Activated naive CD8-positive, alpha-beta T cell treated with anti-CD3 and anti-CD28 coated beads, Interleukin-2, amount 10 ng/mL, durations not matched to agents 7 days and 5 days (primary cell): Measurements from ENCODE around the gene PPP1R1C. TPM values are rescaled to one million over a fixed set of nuclear protein-coding genes. Genes with fewer than 3 reads are reported as not detected.

Experiments used
- ATAC-seq: fragments of 150-1000 bp; cut with Tn5 transposase; one replicate; pipeline ENCODE4 v1.10.0; 2021; ENCODE audit warnings: low read depth, moderate library complexity
- POLR2A ChIA-PET: fragments of 350-600 bp; sonication (Branson Sonifier 250); formaldehyde crosslinking; loops from one replicate; lab custom pipeline; 2021; ENCODE audit warnings: antibody characterized with exemption; lab: Charles Lee
- DNase-seq: peaks from one replicate; pipeline ENCODE4 v3.0.0; 2021
- H3K27ac Mint-ChIP-seq: one replicate; pipeline ENCODE4 v1.8.0; 2022; ENCODE audit warnings: mild to moderate bottlenecking, mixed read lengths
- H3K27me3 Mint-ChIP-seq: one replicate; pipeline ENCODE4 v1.8.0; 2022; ENCODE audit warnings: mild to moderate bottlenecking, moderate library complexity, mixed read lengths
- H3K36me3 Mint-ChIP-seq: one replicate; pipeline ENCODE4 v1.8.0; 2021; ENCODE audit warnings: mild to moderate bottlenecking, mixed read lengths
- H3K4me1 Mint-ChIP-seq: one replicate; pipeline ENCODE4 v1.8.0; 2021; ENCODE audit warnings: mixed read lengths
- H3K4me3 Mint-ChIP-seq: one replicate; pipeline ENCODE4 v1.8.0; 2022; ENCODE audit warnings: mild to moderate bottlenecking, moderate library complexity, mixed read lengths
- H3K9me3 Mint-ChIP-seq: one replicate; pipeline ENCODE4 v1.8.0; 2021; ENCODE audit warnings: mixed read lengths
- total RNA-seq, 2 experiments: library from RNA; stranded (reverse); gene quantifications; one replicate each; pipeline ENCODE4 v1.2.3, GENCODE V29; 2021

The PPP1R1C gene
- total RNA-seq, 2 experiments from 2014 or later, result not detected

DNA sequence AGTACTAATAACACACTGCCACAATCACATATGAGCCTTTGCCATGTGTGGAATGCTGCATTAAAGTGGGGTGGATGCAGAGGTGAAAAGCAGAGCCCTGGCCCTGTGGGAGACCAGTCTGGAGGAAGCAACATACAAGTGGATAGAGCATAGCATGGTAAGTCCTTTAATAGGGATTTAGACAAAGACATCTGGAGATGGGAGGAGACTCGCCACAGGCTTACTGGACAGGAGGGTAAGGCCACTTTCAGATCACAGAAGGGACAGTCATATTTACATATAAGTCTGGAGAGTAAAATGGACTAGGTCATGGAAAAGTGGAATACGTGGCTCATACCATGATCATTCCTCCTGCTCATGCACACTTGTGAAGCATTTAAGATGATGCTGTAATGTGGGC, 84.3 kb downstream of the PPP1R1C start:
- H3K9me3 Mint-ChIP-seq, result no peaks in the 10 kb centered on the region
- no peak overlapping the region for H3K4me3 Mint-ChIP-seq
- no peaks in the 10 kb centered on the region for H3K4me1 Mint-ChIP-seq
- POLR2A ChIA-PET, result no interaction called here
- no peak for ATAC-seq
- no peak overlapping the region for H3K27ac Mint-ChIP-seq
- DNase-seq, result no peak
- no peaks in the 10 kb centered on the region for H3K36me3 Mint-ChIP-seq
- no peaks in the 10 kb centered on the region for H3K27me3 Mint-ChIP-seq

DNA sequence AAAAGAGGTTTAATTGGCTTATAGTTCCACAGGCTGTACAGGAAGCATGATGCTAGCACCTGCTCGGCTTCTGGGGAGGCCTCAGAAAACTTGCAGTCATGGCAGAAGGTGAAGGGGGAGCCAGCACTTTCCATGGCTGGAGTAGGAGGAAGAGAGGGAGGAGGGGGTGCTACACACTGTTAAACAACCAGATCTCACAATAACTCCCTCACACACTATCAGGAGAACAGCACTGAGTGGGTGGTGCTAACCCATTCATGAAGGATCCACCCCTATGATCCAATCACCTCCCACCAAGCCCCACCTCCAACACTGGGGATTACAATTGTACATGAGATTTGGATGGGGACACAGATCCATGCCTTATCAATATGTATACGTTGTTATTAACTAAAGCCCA, 85.1 kb downstream of the PPP1R1C start:
- H3K27ac Mint-ChIP-seq, result no peak overlapping the region

DNA sequence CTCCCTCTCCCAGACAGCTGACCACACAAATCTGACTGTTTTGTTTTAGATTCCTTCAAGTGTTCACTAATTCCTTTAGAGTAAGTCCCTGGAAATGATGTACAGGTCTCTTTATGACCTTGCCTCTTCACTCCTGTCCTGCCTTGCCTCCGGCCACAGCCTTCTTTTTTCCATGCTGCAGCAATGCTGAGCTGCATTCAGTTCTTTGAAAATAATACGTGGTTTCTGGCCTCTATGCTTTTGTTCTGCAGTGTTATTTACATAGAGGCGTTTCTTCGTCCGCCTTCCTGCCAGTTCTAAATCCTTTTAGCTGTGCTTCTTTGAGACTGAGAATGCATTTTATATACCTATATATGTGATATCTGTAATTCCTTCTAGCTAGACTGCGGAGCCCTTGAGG, 87.2 kb downstream of the PPP1R1C start:
- POLR2A ChIA-PET, result no interaction called here
- no peak for ATAC-seq

More for the DNA sequence above, 85.1 kb downstream of the PPP1R1C start:
- Mint-ChIP-seq H3K36me3 (no peaks in the 10 kb centered on the region), H3K4me3 (no peak overlapping the region), H3K9me3 (no peaks in the 10 kb centered on the region), H3K27me3 (no peaks in the 10 kb centered on the region), H3K4me1 (no peaks in the 10 kb centered on the region)
- no peak for DNase-seq
- ATAC-seq, result no peak
- POLR2A ChIA-PET, result no interaction called here

DNA sequence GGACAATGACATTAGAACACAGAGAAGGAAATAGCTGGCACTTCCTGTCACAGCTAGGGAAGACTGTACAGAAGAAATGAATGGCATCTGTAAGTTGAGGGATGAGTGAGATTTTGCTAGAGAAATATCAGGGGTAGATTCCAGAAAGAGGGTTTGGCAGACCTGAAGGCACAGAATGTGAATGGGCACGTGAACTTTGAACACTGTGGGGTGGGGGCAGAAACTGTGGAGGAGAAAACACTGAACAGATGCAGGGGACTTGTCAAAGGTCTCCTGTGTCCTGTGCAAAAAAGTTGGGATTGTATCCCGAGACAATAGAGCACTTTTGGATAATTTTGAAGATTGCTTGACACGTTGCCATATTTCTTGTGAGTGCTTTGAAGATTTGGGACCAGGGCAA, 88.0 kb downstream of the PPP1R1C start:
- Mint-ChIP-seq H3K27ac (no peak overlapping the region), H3K4me1 (no peaks in the 10 kb centered on the region), H3K4me3 (no peak overlapping the region), H3K9me3 (no peaks in the 10 kb centered on the region), H3K27me3 (no peaks in the 10 kb centered on the region), H3K36me3 (no peaks in the 10 kb centered on the region)
- POLR2A ChIA-PET, result no interaction called here
- ATAC-seq, result no peak
- DNase-seq, result no peak

More for the DNA sequence above, 87.2 kb downstream of the PPP1R1C start:
- H3K27me3 Mint-ChIP-seq, result no peaks in the 10 kb centered on the region
- no peak overlapping the region for H3K27ac Mint-ChIP-seq
- H3K9me3 Mint-ChIP-seq, result no peaks in the 10 kb centered on the region
- no peaks in the 10 kb centered on the region for H3K4me1 Mint-ChIP-seq
- no peaks in the 10 kb centered on the region for H3K36me3 Mint-ChIP-seq
- no peak for DNase-seq
- no peak overlapping the region for H3K4me3 Mint-ChIP-seq

DNA sequence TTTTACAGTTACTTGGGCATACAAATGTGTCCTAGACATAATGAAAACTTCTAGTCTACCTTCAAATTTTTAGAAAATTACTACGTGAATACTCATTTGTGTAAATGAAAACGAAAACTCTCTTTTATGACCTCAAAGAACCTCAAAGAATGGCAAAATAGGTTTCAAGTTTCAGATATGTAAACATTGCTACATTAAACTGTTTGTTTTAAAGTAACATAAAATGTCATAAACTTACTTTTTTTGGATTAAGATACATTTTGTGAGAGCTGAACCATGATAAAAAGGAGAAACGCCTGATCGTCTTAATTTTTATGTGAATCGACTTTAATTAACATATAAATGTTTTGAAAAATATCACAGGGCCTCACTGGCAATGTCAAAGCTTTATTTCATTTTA, 91.4 kb downstream of the PPP1R1C start:
- Mint-ChIP-seq H3K4me3 (no peak overlapping the region), H3K27me3 (no peaks in the 10 kb centered on the region), H3K36me3 (no peaks in the 10 kb centered on the region), H3K4me1 (no peaks in the 10 kb centered on the region), H3K27ac (no peak overlapping the region), H3K9me3 (no peaks in the 10 kb centered on the region)
- no peak for DNase-seq
- POLR2A ChIA-PET, result no interaction called here
- no peak for ATAC-seq

DNA sequence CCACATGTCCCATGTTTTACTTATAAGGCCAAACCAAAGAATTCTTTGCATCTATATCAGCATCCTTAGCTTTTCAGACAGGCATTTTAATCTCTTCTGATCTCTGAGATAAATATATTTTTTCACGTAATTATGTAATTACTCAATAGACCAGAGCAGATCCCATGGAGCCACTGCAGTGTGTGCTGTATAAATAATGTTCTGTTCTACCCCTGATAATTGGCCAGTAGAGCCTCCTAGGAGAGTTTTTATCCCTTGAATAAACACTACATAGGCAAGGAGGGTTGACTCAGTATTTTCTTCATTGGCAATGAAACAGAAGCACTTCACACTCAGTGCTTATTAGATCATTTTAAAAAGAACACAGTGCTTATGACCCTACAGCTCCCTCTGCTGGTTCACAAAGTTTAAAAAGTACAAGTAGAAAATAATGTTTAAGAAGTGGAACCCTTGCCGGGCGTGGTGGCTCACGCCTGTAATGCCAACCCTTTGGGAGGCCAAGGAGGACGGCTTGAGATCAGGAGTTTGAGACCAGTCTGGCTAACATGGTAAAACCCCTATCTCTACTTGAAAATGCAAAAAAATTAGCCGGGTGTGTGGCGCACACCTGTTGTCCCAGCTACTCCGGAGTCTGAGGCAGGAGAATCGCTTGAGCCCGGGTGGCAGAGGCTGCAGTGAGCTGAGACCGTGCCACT, 91.9 kb downstream of the PPP1R1C start:
- H3K27me3 Mint-ChIP-seq, result no peaks in the 10 kb centered on the region
- POLR2A ChIA-PET, result no interaction called here
- no peak for ATAC-seq

DNA sequence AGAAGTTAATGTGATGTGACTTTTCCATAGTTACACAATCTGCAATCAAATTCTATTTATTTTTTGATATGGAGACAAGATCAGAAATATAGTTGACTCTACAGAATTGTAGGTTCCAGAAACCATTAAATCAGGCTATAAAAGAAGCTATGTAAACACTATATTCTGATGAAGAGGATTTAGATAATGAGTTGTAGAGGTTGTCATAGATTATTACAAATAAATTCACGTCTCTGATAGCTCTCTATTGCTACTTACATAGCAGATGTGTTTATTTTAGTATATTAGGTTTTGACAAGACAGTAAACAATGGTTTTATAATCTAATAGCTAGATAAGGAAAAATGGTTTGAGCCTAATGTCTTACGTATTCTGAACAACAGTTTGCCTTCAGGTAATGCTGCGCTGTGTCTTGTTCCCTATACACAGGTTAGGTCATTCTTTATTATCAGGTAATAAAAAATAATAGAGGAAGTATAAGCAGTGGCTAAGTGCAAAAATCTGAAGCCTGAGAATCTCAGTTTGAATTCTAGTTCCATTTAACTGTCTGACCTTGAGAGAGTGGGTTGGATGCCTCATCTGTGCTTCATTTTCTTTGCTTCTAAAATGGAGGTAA, 93.4 kb downstream of the PPP1R1C start:
- ATAC-seq (no peak), DNase-seq (no peak)
- POLR2A ChIA-PET, result no interaction called here
- Mint-ChIP-seq H3K27ac (no peak overlapping the region), H3K4me1 (no peaks in the 10 kb centered on the region), H3K9me3 (no peaks in the 10 kb centered on the region), H3K36me3 (no peaks in the 10 kb centered on the region), H3K27me3 (no peaks in the 10 kb centered on the region), H3K4me3 (no peak overlapping the region)

More for the DNA sequence above, 91.9 kb downstream of the PPP1R1C start:
- no peaks in the 10 kb centered on the region for H3K4me1 Mint-ChIP-seq
- no peaks in the 10 kb centered on the region for H3K9me3 Mint-ChIP-seq
- no peak for DNase-seq
- H3K4me3 Mint-ChIP-seq, result no peak overlapping the region
- no peak overlapping the region for H3K27ac Mint-ChIP-seq
- H3K36me3 Mint-ChIP-seq, result no peaks in the 10 kb centered on the region

DNA sequence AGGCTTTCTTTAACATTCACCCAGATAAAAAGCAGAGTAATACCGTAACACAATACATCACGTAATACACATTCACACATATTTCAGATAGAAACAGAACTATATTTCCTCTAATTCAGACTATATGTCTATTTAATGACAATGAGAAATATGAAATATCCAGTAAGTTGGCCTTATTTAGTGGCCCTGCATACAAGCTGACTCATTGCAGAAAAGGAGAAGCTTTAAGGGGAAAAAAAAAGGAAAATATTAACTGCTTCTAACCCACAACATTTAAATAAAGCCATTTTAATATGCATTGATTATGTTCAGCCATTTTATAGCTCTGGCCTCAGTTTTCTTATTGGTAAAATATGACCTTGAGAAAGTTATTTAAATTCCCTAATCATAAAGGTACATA, 94.8 kb downstream of the PPP1R1C start:
- no peak overlapping the region for H3K4me3 Mint-ChIP-seq
- H3K4me1 Mint-ChIP-seq, result no peaks in the 10 kb centered on the region
- DNase-seq (no peak), ATAC-seq (no peak)
- H3K9me3 Mint-ChIP-seq, result no peaks in the 10 kb centered on the region
- no peaks in the 10 kb centered on the region for H3K36me3 Mint-ChIP-seq
- H3K27ac Mint-ChIP-seq, result no peak overlapping the region
- POLR2A ChIA-PET, result no interaction called here
- H3K27me3 Mint-ChIP-seq, result no peaks in the 10 kb centered on the region

DNA sequence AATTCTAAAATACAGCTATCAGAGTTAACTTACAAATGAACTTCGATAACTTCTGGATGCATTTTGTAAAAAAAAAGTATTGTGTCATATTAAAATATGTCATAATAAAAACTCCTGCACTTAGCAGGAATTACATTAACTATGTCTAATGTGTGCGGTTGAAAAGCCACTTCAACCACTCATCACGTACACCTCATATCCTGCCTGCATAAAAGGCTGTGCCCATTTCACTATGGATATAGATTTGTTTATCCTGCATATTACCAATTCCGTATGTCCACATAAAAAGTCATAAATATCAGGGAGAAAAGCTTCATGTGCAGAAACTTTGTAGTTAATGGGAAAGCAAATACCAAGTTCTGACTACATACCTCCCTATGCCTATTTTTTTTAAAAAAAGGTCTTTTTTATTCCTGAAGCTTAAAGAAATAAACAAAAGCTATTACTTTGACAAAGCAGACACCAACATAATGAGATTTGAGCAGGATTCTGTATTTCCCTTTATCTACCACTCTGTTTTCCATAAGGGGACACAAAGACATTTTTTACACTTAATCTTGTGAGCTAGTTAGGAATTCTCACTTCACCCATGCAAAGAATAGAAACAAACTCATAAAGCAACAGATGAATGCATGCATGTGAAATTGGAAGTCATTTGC, 96.1 kb downstream of the PPP1R1C start:
- DNase-seq, result no peak
- no peak overlapping the region for H3K4me3 Mint-ChIP-seq
- no peak for ATAC-seq
- no peaks in the 10 kb centered on the region for H3K36me3 Mint-ChIP-seq
- no peak overlapping the region for H3K27ac Mint-ChIP-seq
- H3K9me3 Mint-ChIP-seq, result no peaks in the 10 kb centered on the region
- H3K4me1 Mint-ChIP-seq, result no peaks in the 10 kb centered on the region
- no peaks in the 10 kb centered on the region for H3K27me3 Mint-ChIP-seq
- POLR2A ChIA-PET, result no interaction called here

DNA sequence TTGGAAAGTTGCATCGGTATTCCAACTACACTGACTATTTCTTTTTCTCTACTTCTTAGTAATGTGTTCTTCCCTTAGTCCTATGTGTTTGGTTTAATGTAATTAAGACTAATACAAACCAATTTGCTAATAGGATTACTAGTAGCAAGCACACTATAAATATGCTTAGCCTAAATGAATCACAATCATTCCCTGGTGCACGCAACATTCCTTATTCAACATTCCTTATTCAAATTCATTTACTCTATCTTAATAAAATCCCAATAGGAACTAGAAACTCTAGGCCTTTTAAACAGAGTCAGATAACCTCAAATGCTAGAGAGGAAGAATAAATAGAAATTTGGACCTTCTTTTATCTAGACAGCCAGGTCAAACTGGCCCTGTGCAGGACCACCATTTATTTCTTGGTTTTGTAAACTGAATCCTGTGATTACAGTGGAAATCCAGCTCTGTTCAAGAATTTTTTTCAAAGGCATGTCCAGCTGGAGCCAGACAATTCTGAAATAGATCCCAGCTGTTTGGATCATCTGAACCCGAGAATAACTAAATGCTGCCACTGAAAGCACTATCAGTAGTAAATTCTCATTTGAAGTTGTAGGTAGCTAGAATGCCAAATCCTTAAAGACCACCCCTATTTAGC, 103.1 kb downstream of the PPP1R1C start:
- POLR2A ChIA-PET, result no interaction called here
- Mint-ChIP-seq H3K9me3 (no peaks in the 10 kb centered on the region), H3K27me3 (peaks cover 1% of the 10 kb centered on the region), H3K4me3 (no peak overlapping the region), H3K27ac (no peak overlapping the region), H3K36me3 (no peaks in the 10 kb centered on the region), H3K4me1 (no peaks in the 10 kb centered on the region)
- ATAC-seq (no peak), DNase-seq (no peak)

DNA sequence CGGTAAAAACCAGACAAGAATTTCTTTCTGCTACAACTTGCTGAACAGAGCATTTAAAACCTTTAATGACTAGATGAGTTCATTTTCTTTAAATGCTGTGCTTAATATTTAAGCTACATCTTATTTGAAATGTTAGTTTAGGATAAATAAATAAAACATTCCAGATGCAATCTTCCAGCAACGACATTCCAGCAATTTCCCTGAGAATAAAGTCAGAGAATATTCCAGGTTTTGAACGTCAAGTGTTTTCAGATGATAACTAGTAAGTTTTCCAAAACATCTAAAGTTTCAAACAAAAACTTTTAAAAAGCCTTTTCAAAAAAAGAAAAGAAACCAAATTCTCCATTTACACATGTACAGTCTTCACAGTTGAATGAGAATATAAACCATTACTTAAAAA, 104.8 kb downstream of the PPP1R1C start:
- H3K4me1 Mint-ChIP-seq, result no peaks in the 10 kb centered on the region

DNA sequence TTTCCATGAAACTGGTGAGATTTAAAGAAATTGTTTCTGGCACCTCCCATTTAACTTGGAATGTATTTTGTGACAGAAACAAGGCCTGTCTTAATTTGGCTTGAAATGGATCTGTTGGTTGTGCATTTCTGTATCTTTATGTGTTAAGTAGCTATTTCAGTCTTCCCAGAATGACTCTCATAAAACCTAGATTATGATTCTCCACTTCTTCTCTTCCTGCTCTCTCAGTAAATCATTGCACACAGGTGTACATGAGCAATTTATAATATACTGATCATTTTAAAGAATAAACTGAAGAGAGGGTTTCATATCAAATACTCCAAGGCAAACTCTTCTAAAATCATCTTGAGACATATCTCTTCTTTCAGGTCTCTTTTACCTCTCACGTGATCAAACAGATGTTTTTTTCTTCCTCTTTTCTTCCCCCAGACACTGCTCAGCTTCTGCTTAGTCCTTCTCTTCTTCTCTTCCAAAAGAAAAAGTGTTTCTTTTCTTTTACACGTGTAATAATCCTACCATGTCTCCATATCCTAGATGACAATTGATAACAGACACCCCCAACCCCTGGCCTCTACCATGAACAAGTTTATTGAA, 112.0 kb downstream of the PPP1R1C start:
- no peak for ATAC-seq
- no peak overlapping the region for H3K4me3 Mint-ChIP-seq

More for the DNA sequence above, 104.8 kb downstream of the PPP1R1C start:
- Mint-ChIP-seq H3K27ac (no peak overlapping the region), H3K4me3 (no peak overlapping the region), H3K9me3 (no peaks in the 10 kb centered on the region), H3K36me3 (no peaks in the 10 kb centered on the region), H3K27me3 (peaks cover 1% of the 10 kb centered on the region)
- no peak for ATAC-seq
- POLR2A ChIA-PET, result no interaction called here
- DNase-seq, result no peak

DNA sequence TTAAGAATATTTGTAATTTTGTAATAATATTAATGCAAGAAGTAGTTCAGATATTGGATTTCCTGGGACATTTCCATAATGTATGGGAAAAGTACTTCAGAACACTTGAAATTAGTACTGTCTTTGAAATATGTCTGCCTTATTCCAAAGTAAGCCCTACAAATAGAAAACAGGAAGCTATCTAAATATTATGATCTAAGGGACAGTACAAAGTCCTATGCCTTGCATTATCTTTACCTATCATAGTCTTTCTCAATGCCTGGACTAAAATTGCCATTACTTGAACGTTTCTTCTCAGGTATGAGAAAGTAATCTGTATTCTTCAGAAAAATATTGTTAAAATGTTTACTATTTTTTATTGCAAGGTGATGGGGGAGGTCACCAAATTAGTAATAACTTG, 113.0 kb downstream of the PPP1R1C start:
- H3K4me1 Mint-ChIP-seq, result no peaks in the 10 kb centered on the region
- POLR2A ChIA-PET, result no interaction called here
- H3K36me3 Mint-ChIP-seq, result no peaks in the 10 kb centered on the region
- H3K9me3 Mint-ChIP-seq, result no peaks in the 10 kb centered on the region
- no peaks in the 10 kb centered on the region for H3K27me3 Mint-ChIP-seq
- no peak for DNase-seq
- ATAC-seq, result no peak
- H3K4me3 Mint-ChIP-seq, result no peak overlapping the region
- H3K27ac Mint-ChIP-seq, result no peak overlapping the region

More for the DNA sequence above, 112.0 kb downstream of the PPP1R1C start:
- no peaks in the 10 kb centered on the region for H3K4me1 Mint-ChIP-seq
- POLR2A ChIA-PET, result no interaction called here
- H3K9me3 Mint-ChIP-seq, result no peaks in the 10 kb centered on the region
- H3K27ac Mint-ChIP-seq, result no peak overlapping the region
- H3K27me3 Mint-ChIP-seq, result no peaks in the 10 kb centered on the region
- no peak for DNase-seq
- no peaks in the 10 kb centered on the region for H3K36me3 Mint-ChIP-seq
